ENCODE data around the gene C19orf81.

Gene C19orf81

DNA sequence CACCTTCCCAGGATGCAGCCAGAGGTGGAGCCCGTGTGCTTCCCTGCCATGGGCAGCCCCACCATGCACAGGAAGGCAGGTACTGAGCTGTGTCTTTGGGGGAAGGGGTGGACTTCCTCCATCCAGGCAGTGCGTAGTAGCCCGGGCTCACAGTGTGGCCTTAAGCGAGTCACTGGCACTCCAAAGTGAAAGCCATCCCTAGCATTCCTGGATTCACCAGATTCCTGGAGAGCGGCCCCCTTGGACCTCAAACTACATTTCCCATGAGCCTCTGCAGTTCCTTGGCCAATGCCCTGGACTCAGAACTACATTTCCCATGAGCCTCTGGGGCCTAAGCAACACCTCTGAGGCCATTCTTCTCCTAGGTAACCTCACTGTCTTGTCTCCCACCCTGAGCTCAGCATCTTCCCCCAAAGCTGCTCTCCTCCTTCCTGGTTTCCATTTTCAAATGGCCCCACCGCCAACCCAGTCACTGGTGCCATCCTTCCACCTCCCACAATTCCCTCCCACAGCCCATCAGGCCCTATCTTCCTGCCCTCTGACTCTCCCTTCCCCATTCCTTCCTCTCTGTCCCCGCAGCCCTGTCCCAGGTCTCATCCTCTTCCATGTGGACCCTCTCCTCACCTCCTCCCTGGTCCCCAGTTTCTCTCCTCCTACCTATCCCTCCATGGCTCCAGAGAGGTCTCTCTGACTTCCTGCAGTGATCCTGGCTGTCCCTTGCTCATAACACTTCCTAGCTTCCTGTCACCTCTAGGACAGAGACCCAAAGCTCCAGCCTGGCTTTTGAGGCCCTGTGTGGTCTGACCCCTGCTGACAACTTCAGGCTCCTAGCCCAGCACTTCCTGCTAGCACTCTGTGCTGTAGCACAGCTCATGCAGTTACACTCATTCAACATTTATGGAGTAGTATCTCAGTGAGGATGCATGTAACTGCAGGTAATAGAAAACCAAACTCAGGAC is at the start of gene C19orf81:
Gene C19orf81, plus strand, starts transcription at position 13 of the 959 bp plus-strand sequence. Its CDS starts 0 bp downstream, at position 13.
- Histone ChIP-seq H3K4me1 (ENCODE audit: insufficient read depth, low read length, severe bottlenecking) (no peaks in the 10 kb centered on the region), H3K4me2 (ENCODE audit: low read length) (no peak within 1 kb of the TSS), H3K79me2 (ENCODE audit: insufficient read depth, low read length) (no peaks in the 10 kb centered on the region), H3K9me3 (ENCODE audit: low read length) (no peaks in the 10 kb centered on the region), H3F3A (ENCODE audit: insufficient read depth, low read length) (no peaks in the 10 kb centered on the region), H3K9ac (ENCODE audit: low read length) (no peak within 1 kb of the TSS), H3K27me3 (ENCODE audit: insufficient read depth, low read length) (no peaks in the 10 kb centered on the region; the same call in 1 of the 2 replicates), H3K4me3 (ENCODE audit: low read depth, low read length, poor library complexity, severe bottlenecking) (no peak within 1 kb of the TSS), H3K9me2 (ENCODE audit: low read depth, low read length) (no peaks in the 10 kb centered on the region), H2AFZ (ENCODE audit: low read length) (no peak within 1 kb of the TSS), H4K20me1 (ENCODE audit: insufficient read depth, low read length) (no peaks in the 10 kb centered on the region), H3K27ac (ENCODE audit: low read depth, low read length, poor library complexity, severe bottlenecking) (no peak within 1 kb of the TSS), H3K36me3 (ENCODE audit: insufficient read depth, low read length) (no peaks in the 10 kb centered on the region)
- TF ChIP-seq, protein P1, sequence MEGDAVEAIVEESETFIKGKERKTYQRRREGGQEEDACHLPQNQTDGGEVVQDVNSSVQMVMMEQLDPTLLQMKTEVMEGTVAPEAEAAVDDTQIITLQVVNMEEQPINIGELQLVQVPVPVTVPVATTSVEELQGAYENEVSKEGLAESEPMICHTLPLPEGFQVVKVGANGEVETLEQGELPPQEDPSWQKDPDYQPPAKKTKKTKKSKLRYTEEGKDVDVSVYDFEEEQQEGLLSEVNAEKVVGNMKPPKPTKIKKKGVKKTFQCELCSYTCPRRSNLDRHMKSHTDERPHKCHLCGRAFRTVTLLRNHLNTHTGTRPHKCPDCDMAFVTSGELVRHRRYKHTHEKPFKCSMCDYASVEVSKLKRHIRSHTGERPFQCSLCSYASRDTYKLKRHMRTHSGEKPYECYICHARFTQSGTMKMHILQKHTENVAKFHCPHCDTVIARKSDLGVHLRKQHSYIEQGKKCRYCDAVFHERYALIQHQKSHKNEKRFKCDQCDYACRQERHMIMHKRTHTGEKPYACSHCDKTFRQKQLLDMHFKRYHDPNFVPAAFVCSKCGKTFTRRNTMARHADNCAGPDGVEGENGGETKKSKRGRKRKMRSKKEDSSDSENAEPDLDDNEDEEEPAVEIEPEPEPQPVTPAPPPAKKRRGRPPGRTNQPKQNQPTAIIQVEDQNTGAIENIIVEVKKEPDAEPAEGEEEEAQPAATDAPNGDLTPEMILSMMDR (IDR thresholded peaks at IDR 0.05; ENCODE audit: low read length), result no peak
- no peak for TF ChIP-seq EZH2 (IDR thresholded peaks at IDR 0.05; ENCODE audit: borderline replicate concordance, low read length)

DNA sequence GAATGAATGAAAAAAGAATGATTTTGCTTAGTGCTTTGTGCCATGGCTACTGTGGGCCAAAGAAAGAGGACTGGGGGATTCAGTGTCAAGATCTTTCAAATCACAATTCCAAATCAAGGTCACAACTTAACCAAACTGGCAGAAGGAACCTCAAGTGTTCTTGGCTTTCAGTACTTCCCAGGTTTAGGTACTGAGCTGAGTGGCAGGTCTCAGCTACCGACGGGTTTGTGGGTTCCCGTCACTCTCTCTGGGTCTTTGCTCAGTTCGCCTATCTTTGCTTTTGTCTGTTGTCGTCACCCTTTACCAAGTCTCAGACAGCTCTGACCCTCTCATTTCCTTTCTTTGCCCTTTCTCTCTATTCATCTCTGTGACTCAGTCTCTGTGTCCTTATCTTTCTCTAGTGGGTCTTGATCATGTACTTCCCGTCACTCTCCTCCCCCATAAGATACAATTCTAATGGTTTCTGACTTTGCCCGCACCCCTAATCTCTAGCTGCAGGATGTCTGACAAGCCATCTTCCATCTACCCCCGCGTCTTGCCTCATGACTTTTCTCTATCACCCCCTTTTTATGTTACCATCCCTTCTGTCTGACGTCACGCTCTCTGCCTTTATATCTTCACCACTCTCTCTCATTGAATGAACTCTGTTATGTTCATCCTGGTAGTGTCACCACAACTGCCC is 47.7 kb upstream of the C19orf81 start:
- Histone ChIP-seq H3K4me2 (ENCODE audit: low read length) (no peak overlapping the region), H2AFZ (ENCODE audit: low read length) (no peak overlapping the region), H3K27ac (ENCODE audit: low read depth, low read length, poor library complexity, severe bottlenecking) (no peak overlapping the region), H3K9me3 (ENCODE audit: low read length) (no peaks in the 10 kb centered on the region), H3K9ac (ENCODE audit: low read length) (no peak overlapping the region), H3K4me1 (ENCODE audit: insufficient read depth, low read length, severe bottlenecking) (no peaks in the 10 kb centered on the region), H3K79me2 (ENCODE audit: insufficient read depth, low read length) (no peaks in the 10 kb centered on the region), H3K4me3 (ENCODE audit: low read depth, low read length, poor library complexity, severe bottlenecking) (no peak overlapping the region), H3K27me3 (ENCODE audit: insufficient read depth, low read length) (0 out of 2 replicates have a peak, but pooled peaks cover 3% of the 10 kb centered on the region), H3K9me2 (ENCODE audit: low read depth, low read length) (no peaks in the 10 kb centered on the region), H3K36me3 (ENCODE audit: insufficient read depth, low read length) (no peaks in the 10 kb centered on the region), H3F3A (ENCODE audit: insufficient read depth, low read length) (no peaks in the 10 kb centered on the region), H4K20me1 (ENCODE audit: insufficient read depth, low read length) (no peaks in the 10 kb centered on the region)
- TF ChIP-seq, protein P1 (IDR thresholded peaks at IDR 0.05; ENCODE audit: low read length), result no peak
- TF ChIP-seq EZH2 (IDR thresholded peaks at IDR 0.05; ENCODE audit: borderline replicate concordance, low read length), result no peak

DNA sequence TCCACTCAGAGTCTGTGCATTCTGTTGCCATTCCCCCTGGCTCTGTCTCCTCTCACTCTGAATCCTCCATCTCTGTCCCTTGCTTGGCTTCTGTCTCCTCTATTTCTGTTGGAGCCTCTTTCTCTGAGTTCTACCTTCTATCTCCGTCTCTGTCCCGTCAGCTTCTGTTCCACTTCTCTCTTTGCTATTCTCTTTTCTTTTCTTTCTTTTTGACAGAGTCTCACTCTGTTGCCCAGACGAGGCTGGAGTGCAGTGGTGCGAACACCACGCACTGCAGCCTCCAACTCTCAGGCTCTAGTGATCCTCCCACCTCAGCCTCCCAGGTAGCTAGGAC is 47.2 kb upstream of the C19orf81 start:
- Histone ChIP-seq H3F3A (ENCODE audit: insufficient read depth, low read length) (no peaks in the 10 kb centered on the region), H3K27me3 (ENCODE audit: insufficient read depth, low read length) (0 out of 2 replicates have a peak, but pooled peaks cover 3% of the 10 kb centered on the region), H3K27ac (ENCODE audit: low read depth, low read length, poor library complexity, severe bottlenecking) (no peak overlapping the region), H3K79me2 (ENCODE audit: insufficient read depth, low read length) (no peaks in the 10 kb centered on the region), H2AFZ (ENCODE audit: low read length) (no peak overlapping the region), H3K9ac (ENCODE audit: low read length) (no peak overlapping the region), H3K9me2 (ENCODE audit: low read depth, low read length) (no peaks in the 10 kb centered on the region), H3K4me1 (ENCODE audit: insufficient read depth, low read length, severe bottlenecking) (no peaks in the 10 kb centered on the region), H4K20me1 (ENCODE audit: insufficient read depth, low read length) (no peaks in the 10 kb centered on the region), H3K36me3 (ENCODE audit: insufficient read depth, low read length) (no peaks in the 10 kb centered on the region), H3K9me3 (ENCODE audit: low read length) (no peaks in the 10 kb centered on the region), H3K4me2 (ENCODE audit: low read length) (no peak overlapping the region), H3K4me3 (ENCODE audit: low read depth, low read length, poor library complexity, severe bottlenecking) (no peak overlapping the region)
- TF ChIP-seq EZH2 (IDR thresholded peaks at IDR 0.05; ENCODE audit: borderline replicate concordance, low read length), result no peak
- TF ChIP-seq, protein P1 (IDR thresholded peaks at IDR 0.05; ENCODE audit: low read length), result no peak
